H1 (cell line): ENCODE measurements around the gene IL32. TPM values are rescaled to one million over a fixed set of nuclear protein-coding genes. Genes with fewer than 3 reads are reported as not detected.

Experiments used
- CTCF ChIA-PET: fragments of 300-600 bp; sonication (Branson Sonifier 250); formaldehyde crosslinking; loops from one replicate; lab custom pipeline; 2021; ENCODE audit not compliant: partially characterized antibody; lab: Charles Lee
- POLR2A ChIA-PET: fragments of 300-600 bp; sonication (Branson Sonifier 250); formaldehyde crosslinking; loops from one replicate; lab custom pipeline; 2021; ENCODE audit warnings: inconsistent platforms; ENCODE audit not compliant: partially characterized antibody; lab: Charles Lee
- DNase-seq, 2 experiments: peaks; one replicate each; pipeline versions ENCODE4 v3.0.0 to v3.0.0-alpha.2; 2010 to 2022; ENCODE audit warnings: low spot score in 2 of 2, low read depth in 1 of 2, mixed read lengths in 1 of 2
- FAIRE-seq: peaks from 2 replicates; lab custom pipeline; 2011; peaks lifted over from hg19 to GRCh38; lab: Jason Lieb, UNC
- H2AFZ ChIP-seq: 2 replicates; pipeline ENCODE4 v1.8.1; 2012; ENCODE audit warnings: low read length, inconsistent platforms
- H2AK5ac ChIP-seq: 2 replicates; pipeline ENCODE4 v1.6.1; 2013; ENCODE audit warnings: low read depth, low read length
- H2BK120ac ChIP-seq: replicated peaks from 2 replicates; pipeline ENCODE3; 2013; ENCODE audit warnings: low read depth, low read length, inconsistent platforms
- H2BK12ac ChIP-seq: 2 replicates; pipeline ENCODE4 v1.6.1; 2013; ENCODE audit warnings: low read depth, low read length
- H2BK15ac ChIP-seq: 2 replicates; pipeline ENCODE4 v1.6.1; 2013; ENCODE audit warnings: low read length
- H2BK20ac ChIP-seq: 2 replicates; pipeline ENCODE4 v1.6.1; 2013; ENCODE audit warnings: low read length
- H2BK5ac ChIP-seq: 2 replicates; pipeline ENCODE4 v1.6.1; 2013; ENCODE audit warnings: low read depth, low read length
- H3K14ac ChIP-seq: 2 replicates; pipeline ENCODE4 v1.6.1; 2013; ENCODE audit warnings: inconsistent platforms; ENCODE audit not compliant: insufficient read length
- H3K18ac ChIP-seq: 2 replicates; pipeline ENCODE4 v1.6.1; 2013; ENCODE audit warnings: low read length; ENCODE audit errors: extremely low read depth
- H3K23ac ChIP-seq: 2 replicates; pipeline ENCODE4 v1.6.1; 2013; ENCODE audit warnings: inconsistent platforms; ENCODE audit not compliant: insufficient read length
- H3K23me2 ChIP-seq: 2 replicates; pipeline ENCODE4 v1.6.1; 2013; ENCODE audit warnings: low read depth, low read length
- H3K27ac ChIP-seq: 2 replicates; pipeline ENCODE4 v1.6.1; 2011; ENCODE audit warnings: low read depth, low read length, inconsistent platforms
- H3K27me3 ChIP-seq, 4 experiments: replicated peaks in 1 of 4; 1 replicate in 1 of 4; 2 replicates in 3 of 4; pipeline versions ENCODE4 v1.6.1 to v1.8.1; 2011 to 2013; ENCODE audit warnings: low read length in 3 of 4, mild to moderate bottlenecking in 3 of 4, inconsistent platforms in 2 of 4, mixed read lengths in 2 of 4, moderate library complexity in 1 of 4; ENCODE audit not compliant: control insufficient read depth in 3 of 4, insufficient read depth in 3 of 4; ENCODE audit errors: extremely low read depth in 1 of 4
- H3K36me3 ChIP-seq, 4 experiments: 2 replicates each; pipeline versions ENCODE4 v1.6.1 to v1.8.1; 2011 to 2013; ENCODE audit warnings: mild to moderate bottlenecking in 4 of 4, low read length in 3 of 4, moderate library complexity in 2 of 4, control low read depth in 1 of 4, inconsistent platforms in 1 of 4; ENCODE audit not compliant: insufficient read depth in 4 of 4, control insufficient read depth in 2 of 4
- H3K4ac ChIP-seq: replicated peaks from 2 replicates; pipeline ENCODE3; 2013; ENCODE audit warnings: low read length, low read depth, mixed read lengths, inconsistent platforms; ENCODE audit not compliant: insufficient read length
- H3K4me1 ChIP-seq, 4 experiments: replicated peaks in 1 of 4; 1 replicate in 1 of 4; 2 replicates in 3 of 4; pipeline versions ENCODE4 v1.6.1 to v1.8.1; 2011 to 2013; ENCODE audit warnings: low read length in 3 of 4, inconsistent platforms in 2 of 4, mixed read lengths in 1 of 4; ENCODE audit not compliant: insufficient read depth in 4 of 4, control insufficient read depth in 3 of 4
- H3K4me2 ChIP-seq, 2 experiments: 2 replicates each; pipeline versions ENCODE4 v1.6.1 to v1.8.1; 2011 to 2013; ENCODE audit warnings: low read depth in 2 of 2, low read length in 2 of 2, control low read depth in 1 of 2, inconsistent platforms in 1 of 2, mild to moderate bottlenecking in 1 of 2; ENCODE audit not compliant: insufficient read depth in 1 of 2
- H3K4me3 ChIP-seq, 4 experiments: fragments of 200-600, 300-600 bp in 1 of 4; sonication (generic), shearing (Covaris generic), sonication (Bioruptor Twin) in 1 of 4; 2 replicates each; pipeline versions ENCODE4 v1.5.1 to v1.8.1; 2011 to 2016; ENCODE audit warnings: low read length in 4 of 4, low read depth in 3 of 4, control low read depth in 2 of 4, inconsistent platforms in 2 of 4, mild to moderate bottlenecking in 2 of 4, mixed read lengths in 1 of 4, moderate library complexity in 1 of 4; ENCODE audit not compliant: insufficient read depth in 2 of 4; ENCODE audit errors: extremely low read depth in 1 of 4
- H3K56ac ChIP-seq: replicated peaks from 2 replicates; pipeline ENCODE3; 2013; ENCODE audit warnings: low read depth, mild to moderate bottlenecking, mixed read lengths, low read length, inconsistent platforms; ENCODE audit not compliant: insufficient read length
- H3K79me1 ChIP-seq: 2 replicates; pipeline ENCODE4 v1.6.1; 2013; ENCODE audit warnings: low read depth, low read length, control low read depth
- H3K79me2 ChIP-seq, 2 experiments: 2 replicates each; pipeline versions ENCODE4 v1.6.1 to v1.8.1; 2012 to 2013; ENCODE audit warnings: low read length in 2 of 2, mild to moderate bottlenecking in 2 of 2, inconsistent platforms in 1 of 2; ENCODE audit not compliant: insufficient read depth in 2 of 2, control insufficient read depth in 1 of 2
- H3K9ac ChIP-seq, 4 experiments: replicated peaks in 1 of 4; 1 replicate in 1 of 4; 2 replicates in 3 of 4; pipeline versions ENCODE4 v1.6.1 to v1.8.1; 2011 to 2013; ENCODE audit warnings: low read depth in 3 of 4, low read length in 3 of 4, control low read depth in 2 of 4, mild to moderate bottlenecking in 2 of 4, moderate library complexity in 2 of 4, inconsistent platforms in 1 of 4; ENCODE audit errors: extremely low read depth in 1 of 4
- H3K9me3 ChIP-seq, 2 experiments: 2 replicates each; pipeline versions ENCODE4 v1.6.1 to v1.8.1; 2012 to 2013; ENCODE audit warnings: mild to moderate bottlenecking in 2 of 2, moderate library complexity in 2 of 2, control low read depth in 1 of 2, inconsistent platforms in 1 of 2, low read depth in 1 of 2, low read length in 1 of 2, mixed read lengths in 1 of 2; ENCODE audit not compliant: insufficient read depth in 2 of 2
- H4K20me1 ChIP-seq, 2 experiments: replicated peaks in 1 of 2; 2 replicates each; pipeline versions ENCODE3 to v1.8.1; 2011 to 2013; ENCODE audit warnings: inconsistent platforms in 2 of 2, low read length in 2 of 2, mild to moderate bottlenecking in 1 of 2; ENCODE audit not compliant: insufficient read depth in 2 of 2, control insufficient read depth in 1 of 2
- H4K5ac ChIP-seq: 2 replicates; pipeline ENCODE4 v1.6.1; 2013; ENCODE audit warnings: low read length, low read depth, mixed read lengths, inconsistent platforms; ENCODE audit not compliant: insufficient read length
- H4K8ac ChIP-seq: 2 replicates; pipeline ENCODE4 v1.8.0; 2013; ENCODE audit warnings: mild to moderate bottlenecking, moderate library complexity, low read length, inconsistent platforms; ENCODE audit not compliant: insufficient read depth; ENCODE audit errors: extremely low read depth
- H4K91ac ChIP-seq: replicated peaks from 2 replicates; pipeline ENCODE3; 2013; ENCODE audit warnings: low read length, mixed read lengths, inconsistent platforms; ENCODE audit not compliant: insufficient read length
- MAFK ChIP-seq: IDR thresholded peaks from 2 replicates; pipeline ENCODE4 v1.6.1; 2012; ENCODE audit warnings: low read depth, mild to moderate bottlenecking, improper control_type of control experiment, low read length
- NANOG ChIP-seq: IDR thresholded peaks from 2 replicates; pipeline ENCODE4 v1.6.1; 2011; ENCODE audit warnings: low read length, low read depth, mild to moderate bottlenecking, inconsistent platforms; ENCODE audit not compliant: insufficient read depth, poor library complexity, severe bottlenecking
- PHF8 ChIP-seq: fragments of 200-600 bp; sonication (generic); conservative IDR thresholded peaks from 2 replicates; pipeline ENCODE4 v1.7.1; 2012; ENCODE audit warnings: low read depth, mild to moderate bottlenecking, inconsistent platforms, low read length, moderate library complexity
- POLR2AphosphoS5 ChIP-seq: IDR thresholded peaks from 2 replicates; pipeline ENCODE4 v1.6.1; 2011; ENCODE audit warnings: low read depth, low read length
- RFX5 ChIP-seq: IDR thresholded peaks from 2 replicates; pipeline ENCODE4 v1.6.1; 2011; ENCODE audit warnings: low read depth, low read length, improper control_type of control experiment, borderline replicate concordance
- SIX5 ChIP-seq: IDR thresholded peaks from 2 replicates; pipeline ENCODE4 v1.6.1; 2011; ENCODE audit warnings: mild to moderate bottlenecking, low read depth, low read length
- SP2 ChIP-seq: IDR thresholded peaks from 2 replicates; pipeline ENCODE4 v1.6.1; 2012; ENCODE audit warnings: mild to moderate bottlenecking, low read length, inconsistent platforms
- SRF ChIP-seq: IDR thresholded peaks from 2 replicates; pipeline ENCODE4 v1.6.1; 2011; ENCODE audit warnings: mild to moderate bottlenecking, low read depth, low read length, moderate library complexity
- TAF7 ChIP-seq: optimal IDR thresholded peaks from 2 replicates; pipeline ENCODE3; 2011; ENCODE audit warnings: low read depth, mild to moderate bottlenecking, inconsistent platforms, low read length, moderate library complexity, borderline replicate concordance
- TBP ChIP-seq: IDR thresholded peaks from 2 replicates; pipeline ENCODE4 v1.6.1; 2011; ENCODE audit warnings: low read depth, low read length, improper control_type of control experiment
- TEAD4 ChIP-seq: IDR thresholded peaks from 2 replicates; pipeline ENCODE4 v1.6.1; 2012; ENCODE audit warnings: low read depth, low read length, inconsistent platforms, mixed read lengths
- WGBS, 2 experiments: shearing (Covaris generic) in 1 of 2; methylation state at CpG; one replicate each; pipeline versions ENCODE4 v1.1.6 to v1.1.7; 2013 to 2015; ENCODE audit warnings: low lambda C conversion rate in 2 of 2, mixed read lengths in 2 of 2, inconsistent platforms in 1 of 2, low coverage in 1 of 2, missing lambda C conversion rate in 1 of 2; ENCODE audit not compliant: insufficient replicate concordance in 2 of 2, insufficient coverage in 1 of 2, insufficient read length in 1 of 2; ENCODE audit errors: extremely low coverage in 1 of 2, missing lambda C conversion rate in 1 of 2; 5-methylcytosine and 5-hydroxymethylcytosine counted together
- polyA plus RNA-seq, 7 experiments: library from polyadenylated mRNA; depleted of rRNA in 3 of 7; stranded (reverse) in 5 of 7; unstranded in 2 of 7; fragments of >200 nt in 5 of 7; fragments of 200-250 nt in 2 of 7; gene quantifications; 1 replicate in 5 of 7; 2 replicates in 1 of 7; 4 replicates in 1 of 7; pipeline versions ENCODE4 v1.2.1 to v1.2.3, GENCODE V29; 2011 to 2013; ENCODE audit warnings: missing spikeins in 2 of 7, mixed read lengths in 2 of 7
- total RNA-seq: library from RNA; stranded (reverse); fragmentation: NEBNext Ultra II Directional; extraction: Animal tissue kit (Norgen Biotek cat#: 25700); gene quantifications from 2 replicates; pipeline ENCODE4 v1.2.1, GENCODE V29; 2021

The IL32 gene
- total and polyA plus RNA-seq, 2 of the 8 experiments (the other 6 are each of a cell fraction or from before 2014, with no cell fraction given), result 2.7 to 5.0 TPM

- no peak overlapping the region for H3K23ac ChIP-seq
- peak overlapping the region; percentile 99 for H2BK5ac ChIP-seq
- 0 out of 2 replicates have a peak overlapping the region, but pooled peaks have one; percentile 37 for H2BK20ac ChIP-seq
- no peaks in the 10 kb centered on the region for H3K9me3 ChIP-seq
- FAIRE-seq (no peak), DNase-seq (peak; percentile 86 to 96)
- peak overlapping the region; percentile 100 for H3K18ac ChIP-seq
- H3K4me2 ChIP-seq, result peak overlapping the region; percentile 82 to 94
- no peaks in the 10 kb centered on the region for H3K27me3 ChIP-seq
- peaks cover 4% of the 10 kb centered on the region; the same call in 1 of the 2 replicates for H3K79me1 ChIP-seq
- H4K8ac ChIP-seq, result no peak overlapping the region
- peak overlapping the region; percentile 32 for H4K91ac ChIP-seq
- H3K9ac ChIP-seq, result peak overlapping the region; percentile 40 to 88 (median 72)
- peaks cover 14 to 30% (median 16%) of the 10 kb centered on the region in 4 experiments for H3K4me1 ChIP-seq
- peaks cover 0 to 4% of the 10 kb centered on the region in 2 experiments for H4K20me1 ChIP-seq
- H3K23me2 ChIP-seq, result peaks cover 20% of the 10 kb centered on the region
- peak overlapping the region; percentile 47 for H3K56ac ChIP-seq
- peaks cover 11 to 37% of the 10 kb centered on the region in 2 experiments; a peak in 3 of 4 replicates for H3K79me2 ChIP-seq
- no peak overlapping the region for H2AFZ ChIP-seq
- H3K4me3 ChIP-seq, result peak overlapping the region; percentile 67 to 96 (median 88)
- peak overlapping the region; percentile 54 for H3K4ac ChIP-seq
- no peak overlapping the region for H2AK5ac ChIP-seq
- H2BK12ac ChIP-seq, result peak overlapping the region; percentile 64
- H3K36me3 ChIP-seq, result peaks cover 0 to 9% (median 0%) of the 10 kb centered on the region in 4 experiments; a peak in 2 of 8 replicates
- peak overlapping the region; percentile 87 for H4K5ac ChIP-seq
- H2BK120ac ChIP-seq, result peak overlapping the region; percentile 2
- POLR2A ChIA-PET, result interaction anchor here (0.7 to 15.4 kb wide), 35 partner anchors 10 to 184 kb away, joined by 3 to 169 read pairs (median 13); partner anchors contain the start of genes CLDN6, CLDN9, HCFC1R1 and IL32
- CTCF ChIA-PET, result interaction anchor here (0.5 to 36.8 kb wide), 12 partner anchors 13 to 75 kb away, joined by 4 to 619 read pairs (median 11); partner anchors contain the start of genes ZNF205 and ZNF213
- WGBS, 2 experiments, result 1% methylated on average over 24 of the region's 39 CpGs; no CpG with 5 or more reads in 1 of the 2 experiments
- H3K27ac ChIP-seq, result peak overlapping the region; percentile 93
- H3K14ac ChIP-seq, result peak overlapping the region; percentile 2
- peak overlapping the region; percentile 21; the same call in 1 of the 2 replicates for H2BK15ac ChIP-seq
- no peak for TF ChIP-seq RFX5
- TF ChIP-seq SRF, result no peak
- peak; percentile 81 for TF ChIP-seq TAF7
- peak; percentile 93 for TF ChIP-seq POLR2AphosphoS5
- TF ChIP-seq PHF8, result peak; percentile 47; the same call in 1 of the 2 replicates
- peak; percentile 81 for TF ChIP-seq TBP
- TF ChIP-seq NANOG, result no peak
- TF ChIP-seq SIX5, result no peak
- no peak for TF ChIP-seq MAFK
- TF ChIP-seq SP2, result no peak
- TF ChIP-seq TEAD4, result peak; percentile 38; the same call in 1 of the 2 replicates
Measured at GRCh38 chr16:3099732-3100499, 34.5 kb downstream of the IL32 start.
